OCI-LY1 (cell line): Measurements from ENCODE around the gene PAFAH1B1.

ENCODE experiments used
- H2AFZ ChIP-seq: fragments of 200-600 bp; sonication (generic), shearing (Covaris generic); 2 replicates; pipeline ENCODE4 v1.6.0; 2014; ENCODE audit warnings: antibody characterized with exemption, mild to moderate bottlenecking, low read length
- H3F3A ChIP-seq: fragments of 200-600 bp; sonication (generic), shearing (Covaris generic); 2 replicates; pipeline ENCODE4 v1.6.0; 2014; ENCODE audit warnings: mild to moderate bottlenecking, antibody characterized with exemption, low read length, moderate library complexity; ENCODE audit not compliant: insufficient read depth
- H3K27ac ChIP-seq: fragments of 200-600 bp; sonication (generic); 2 replicates; pipeline ENCODE4 v1.5.1; 2014; ENCODE audit warnings: low read length, mixed run types, mild to moderate bottlenecking, low read depth; ENCODE audit not compliant: poor library complexity, severe bottlenecking
- H3K27me3 ChIP-seq: fragments of 200-600 bp; sonication (generic); 2 replicates; pipeline ENCODE4 v1.6.0; 2014; ENCODE audit warnings: antibody characterized with exemption, mild to moderate bottlenecking, low read length, moderate library complexity; ENCODE audit not compliant: insufficient read depth
- H3K36me3 ChIP-seq: fragments of 200-600 bp; sonication (generic); 2 replicates; pipeline ENCODE4 v1.6.1; 2014; ENCODE audit warnings: mild to moderate bottlenecking, antibody characterized with exemption, low read length, moderate library complexity, mixed read lengths; ENCODE audit not compliant: insufficient read depth
- H3K4me1 ChIP-seq: fragments of 200-600 bp; sonication (generic); 2 replicates; pipeline ENCODE4 v1.5.1; 2014; ENCODE audit warnings: mild to moderate bottlenecking, low read length, moderate library complexity; ENCODE audit not compliant: insufficient read depth, severe bottlenecking
- H3K4me2 ChIP-seq: fragments of 200-600 bp; sonication (generic), shearing (Covaris generic); 2 replicates; pipeline ENCODE4 v1.6.1; 2014; ENCODE audit warnings: low read length
- H3K4me3 ChIP-seq: fragments of 200-600 bp; sonication (generic); 2 replicates; pipeline ENCODE4 v1.5.1; 2014; ENCODE audit warnings: low read length, low read depth, mild to moderate bottlenecking, mixed read lengths; ENCODE audit not compliant: poor library complexity, severe bottlenecking
- H3K79me2 ChIP-seq: fragments of 200-600 bp; shearing (Covaris generic); 2 replicates; pipeline ENCODE4 v1.6.1; 2016; ENCODE audit warnings: mixed run types, low read length, mixed read lengths; ENCODE audit not compliant: insufficient read depth
- H3K9ac ChIP-seq: fragments of 200-600 bp; sonication (generic), shearing (Covaris generic); 2 replicates; pipeline ENCODE4 v1.6.1; 2014; ENCODE audit warnings: mild to moderate bottlenecking, low read length, mixed read lengths
- H3K9me2 ChIP-seq: fragments of 200-600 bp; sonication (generic), shearing (Covaris generic); 2 replicates; pipeline ENCODE4 v1.6.1; 2014; ENCODE audit warnings: low read depth, mild to moderate bottlenecking, low read length, mixed read lengths
- H3K9me3 ChIP-seq: fragments of 200-600 bp; shearing (Covaris generic); 2 replicates; pipeline ENCODE4 v1.6.1; 2014; ENCODE audit warnings: low read length, mixed read lengths
- H4K20me1 ChIP-seq: fragments of 200-600 bp; sonication (generic), shearing (Covaris generic); 2 replicates; pipeline ENCODE4 v1.6.0; 2016; ENCODE audit warnings: mild to moderate bottlenecking, low read length; ENCODE audit not compliant: insufficient read depth
- EZH2 ChIP-seq: fragments of 200-600 bp; sonication (generic), shearing (Covaris generic); IDR thresholded peaks from 2 replicates; pipeline ENCODE4 v1.8.0; 2017; ENCODE audit warnings: borderline replicate concordance, mixed run types, mild to moderate bottlenecking, antibody characterized with exemption, low read length, moderate library complexity, mixed read lengths
- TF ChIP-seq, protein P1 (sequence below): fragments of 200-600 bp; sonication (generic), shearing (Covaris generic); IDR thresholded peaks from 2 replicates; pipeline ENCODE4 v1.5.1; 2017; ENCODE audit warnings: mild to moderate bottlenecking, antibody characterized with exemption, low read length, moderate library complexity, mixed read lengths

PAFAH1B1 gene

DNA sequence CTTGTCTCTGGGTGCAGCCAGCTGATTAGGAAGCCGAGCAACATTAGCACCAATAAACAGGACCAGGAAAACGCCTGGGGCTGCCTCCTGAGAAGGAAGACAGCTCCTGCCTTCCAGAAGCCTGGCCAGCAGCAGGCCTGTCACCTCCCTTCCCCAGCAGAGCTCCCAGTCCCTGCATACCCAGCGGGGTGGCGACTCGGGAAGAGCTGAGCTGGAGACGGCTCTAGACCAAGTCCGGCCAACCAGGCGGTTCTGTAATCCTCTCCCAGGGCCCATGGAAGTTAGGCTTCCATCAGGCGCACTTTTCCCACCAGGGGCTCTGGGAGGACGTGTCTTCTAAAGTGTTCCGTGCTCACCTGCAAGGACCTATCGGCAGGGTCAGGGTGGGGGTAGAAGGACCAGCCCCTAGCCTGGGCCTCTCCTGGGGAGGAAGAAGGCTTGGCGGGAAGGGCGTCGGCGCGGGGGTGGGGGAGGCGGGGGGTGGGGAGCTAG, 130.1 kb downstream of the PAFAH1B1 start:
- no peaks in the 10 kb centered on the region for H3F3A ChIP-seq
- no peak overlapping the region for H2AFZ ChIP-seq
- H3K9me3 ChIP-seq, result no peaks in the 10 kb centered on the region
- no peak overlapping the region for H3K9ac ChIP-seq
- H3K9me2 ChIP-seq, result no peaks in the 10 kb centered on the region
- H4K20me1 ChIP-seq, result no peaks in the 10 kb centered on the region
- no peaks in the 10 kb centered on the region for H3K36me3 ChIP-seq
- no peaks in the 10 kb centered on the region for H3K79me2 ChIP-seq
- H3K27me3 ChIP-seq, result no peaks in the 10 kb centered on the region
- no peak overlapping the region for H3K4me2 ChIP-seq
- H3K27ac ChIP-seq, result no peak overlapping the region
- no peaks in the 10 kb centered on the region for H3K4me1 ChIP-seq
- no peak for TF ChIP-seq EZH2
- TF ChIP-seq, protein P1, sequence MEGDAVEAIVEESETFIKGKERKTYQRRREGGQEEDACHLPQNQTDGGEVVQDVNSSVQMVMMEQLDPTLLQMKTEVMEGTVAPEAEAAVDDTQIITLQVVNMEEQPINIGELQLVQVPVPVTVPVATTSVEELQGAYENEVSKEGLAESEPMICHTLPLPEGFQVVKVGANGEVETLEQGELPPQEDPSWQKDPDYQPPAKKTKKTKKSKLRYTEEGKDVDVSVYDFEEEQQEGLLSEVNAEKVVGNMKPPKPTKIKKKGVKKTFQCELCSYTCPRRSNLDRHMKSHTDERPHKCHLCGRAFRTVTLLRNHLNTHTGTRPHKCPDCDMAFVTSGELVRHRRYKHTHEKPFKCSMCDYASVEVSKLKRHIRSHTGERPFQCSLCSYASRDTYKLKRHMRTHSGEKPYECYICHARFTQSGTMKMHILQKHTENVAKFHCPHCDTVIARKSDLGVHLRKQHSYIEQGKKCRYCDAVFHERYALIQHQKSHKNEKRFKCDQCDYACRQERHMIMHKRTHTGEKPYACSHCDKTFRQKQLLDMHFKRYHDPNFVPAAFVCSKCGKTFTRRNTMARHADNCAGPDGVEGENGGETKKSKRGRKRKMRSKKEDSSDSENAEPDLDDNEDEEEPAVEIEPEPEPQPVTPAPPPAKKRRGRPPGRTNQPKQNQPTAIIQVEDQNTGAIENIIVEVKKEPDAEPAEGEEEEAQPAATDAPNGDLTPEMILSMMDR, result no peak
- H3K4me3 ChIP-seq, result no peak overlapping the region

DNA sequence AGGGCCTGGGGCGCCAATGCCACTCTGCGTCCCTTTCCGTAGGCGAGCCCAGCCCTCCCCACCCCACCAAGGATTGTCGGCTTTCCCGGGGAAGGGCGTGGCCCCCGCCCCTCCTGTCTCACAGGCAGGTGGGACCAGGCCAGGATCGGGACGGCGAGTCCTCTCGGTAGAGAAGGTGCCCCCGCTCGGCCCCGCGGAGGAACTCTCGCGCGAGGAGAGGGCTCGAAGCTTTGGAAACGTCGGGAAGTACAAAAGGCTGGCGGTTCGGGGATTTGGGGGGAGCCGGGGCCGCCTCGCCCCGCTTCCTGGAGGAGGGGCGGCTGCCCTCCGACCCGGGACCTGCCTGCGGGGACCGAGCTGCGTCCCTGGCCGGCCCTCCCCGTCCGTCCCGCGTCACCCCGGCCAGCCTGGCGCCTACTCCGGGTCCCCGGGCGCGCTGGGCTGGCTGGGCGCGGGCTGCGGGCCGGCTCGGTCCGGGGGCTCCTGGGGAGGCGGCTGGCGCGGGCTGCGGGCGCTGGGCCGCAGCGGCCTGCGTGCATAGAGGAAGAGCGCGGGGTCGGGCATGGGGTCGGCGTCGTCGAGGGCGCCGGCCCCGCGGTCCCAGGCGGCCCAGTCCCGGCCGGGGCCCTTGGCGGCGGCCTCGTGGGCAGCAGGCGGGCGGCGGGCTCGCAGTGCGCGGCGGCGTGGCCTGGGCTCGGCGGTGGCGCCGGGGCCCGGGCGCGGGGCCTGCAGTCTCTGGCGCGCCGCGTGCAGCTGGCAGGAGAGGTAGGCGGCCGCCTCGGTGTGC, 130.7 kb downstream of the PAFAH1B1 start:
- H3K9ac ChIP-seq, result no peak overlapping the region
- H3K79me2 ChIP-seq, result no peaks in the 10 kb centered on the region
- H3K27me3 ChIP-seq, result no peaks in the 10 kb centered on the region
- TF ChIP-seq, protein P1, result no peak
- TF ChIP-seq EZH2, result no peak
- H3K4me2 ChIP-seq, result no peak overlapping the region
- H3F3A ChIP-seq, result no peaks in the 10 kb centered on the region
- no peaks in the 10 kb centered on the region for H3K9me2 ChIP-seq
- H3K4me1 ChIP-seq, result no peaks in the 10 kb centered on the region
- no peaks in the 10 kb centered on the region for H3K36me3 ChIP-seq
- H3K27ac ChIP-seq, result no peak overlapping the region
- no peaks in the 10 kb centered on the region for H4K20me1 ChIP-seq
- H2AFZ ChIP-seq, result no peak overlapping the region
- no peaks in the 10 kb centered on the region for H3K9me3 ChIP-seq
- H3K4me3 ChIP-seq, result no peak overlapping the region

DNA sequence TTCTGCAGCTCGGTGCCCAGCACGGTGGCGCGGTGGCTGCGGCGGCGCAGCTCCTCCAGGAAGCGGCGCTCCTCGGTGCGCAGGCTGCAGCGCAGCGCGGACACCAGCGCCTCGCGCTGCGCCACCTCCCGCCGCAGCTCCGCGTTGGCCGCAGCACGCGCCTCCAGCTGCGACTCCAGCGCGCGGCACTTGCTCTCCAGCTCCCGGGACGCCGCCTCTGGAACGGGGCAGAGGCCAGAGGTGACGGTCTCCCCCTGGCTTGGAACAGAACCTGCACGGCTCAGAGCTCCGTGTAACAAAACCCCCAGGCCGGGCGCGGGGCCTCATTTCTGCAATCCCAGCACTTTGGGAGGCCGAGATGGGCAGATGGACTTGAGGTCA, 131.3 kb downstream of the PAFAH1B1 start:
- H3K9me3 ChIP-seq, result no peaks in the 10 kb centered on the region
- no peaks in the 10 kb centered on the region for H3K79me2 ChIP-seq
- no peaks in the 10 kb centered on the region for H3F3A ChIP-seq
- no peaks in the 10 kb centered on the region for H4K20me1 ChIP-seq
- no peak overlapping the region for H2AFZ ChIP-seq
- 0 out of 2 replicates have a peak, but pooled peaks cover 2% of the 10 kb centered on the region for H3K27me3 ChIP-seq
- H3K4me2 ChIP-seq, result no peak overlapping the region
- no peak overlapping the region for H3K27ac ChIP-seq
- H3K9ac ChIP-seq, result no peak overlapping the region
- H3K9me2 ChIP-seq, result no peaks in the 10 kb centered on the region
- H3K4me1 ChIP-seq, result no peaks in the 10 kb centered on the region
- no peaks in the 10 kb centered on the region for H3K36me3 ChIP-seq
- no peak overlapping the region for H3K4me3 ChIP-seq
- TF ChIP-seq, protein P1, result no peak
- no peak for TF ChIP-seq EZH2
